DMS 273 (cell line): ENCODE measurements around the gene YIPF5.

ENCODE experiments used
- DNase-seq: peaks from one replicate; lab custom pipeline; 2025; ENCODE audit not compliant: unreplicated experiment; lab: John Stamatoyannopoulos, UW

YIPF5 gene

DNA sequence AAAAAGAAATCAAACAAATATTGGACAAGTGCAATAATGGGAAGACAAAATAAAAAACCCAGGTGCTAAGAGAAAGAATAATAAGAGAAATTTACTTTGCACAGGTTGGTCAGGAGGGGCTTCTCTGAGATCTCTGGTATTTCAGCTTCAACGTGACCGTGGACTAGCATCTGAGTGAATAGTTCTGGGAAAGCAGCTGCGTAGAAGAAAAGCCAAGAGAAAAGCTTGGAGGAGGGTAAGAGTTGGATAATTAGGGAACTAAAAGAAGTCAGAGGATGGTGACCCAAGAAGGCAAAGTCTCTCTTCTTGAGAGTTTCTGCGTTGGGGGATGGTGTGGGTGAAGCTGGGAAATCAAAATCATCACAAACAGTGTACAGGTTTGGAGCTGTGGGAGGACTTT is 41.6 kb downstream of the YIPF5 start:
- DNase-seq: no peak

DNA sequence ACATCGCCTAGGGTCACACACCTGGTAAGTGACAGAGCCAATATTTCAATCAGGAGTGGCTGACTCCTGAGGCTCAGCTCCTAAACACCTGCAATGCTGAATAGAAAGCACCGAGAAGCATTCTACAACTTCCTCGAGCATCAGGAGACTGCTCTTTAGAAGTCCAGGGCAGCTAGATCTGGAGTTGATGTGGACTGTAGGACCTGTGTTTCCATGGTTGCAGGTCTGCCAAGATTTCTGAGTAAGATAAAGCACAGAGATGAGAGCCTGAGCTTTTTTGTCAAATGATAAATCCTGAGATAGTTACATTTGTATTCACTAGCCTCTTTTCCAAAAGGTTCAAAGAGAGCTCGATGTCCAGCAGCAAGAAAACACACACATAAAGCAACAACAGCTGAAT is 43.8 kb downstream of the YIPF5 start:
- DNase-seq: no peak

DNA sequence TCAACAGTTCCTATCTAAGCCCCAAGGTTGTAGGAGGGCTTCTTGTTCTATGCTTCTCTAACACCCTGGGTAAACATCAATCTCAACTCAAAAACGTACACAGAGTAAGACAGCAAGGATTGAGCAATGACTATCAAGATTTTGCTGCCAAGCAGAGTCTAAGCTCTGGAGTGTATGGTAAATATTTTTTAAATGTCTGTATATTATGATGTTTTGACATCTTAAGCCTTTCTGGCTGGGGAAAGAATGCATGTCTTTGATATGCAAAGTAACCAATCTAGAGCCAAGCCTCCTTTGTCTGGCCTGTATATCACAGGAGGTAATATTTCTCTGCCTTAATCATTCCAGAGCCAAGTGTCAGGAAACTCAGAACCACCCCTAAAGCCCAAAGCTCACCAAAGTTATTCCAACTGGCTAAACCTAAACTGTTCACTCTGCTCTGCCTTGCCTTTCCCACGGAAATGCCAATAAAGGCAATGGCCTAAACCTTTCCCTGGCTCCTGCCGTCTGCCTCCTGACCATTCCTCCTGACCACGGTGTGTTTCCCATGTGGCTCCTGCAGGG is 45.2 kb downstream of the YIPF5 start:
- DNase-seq: no peak

DNA sequence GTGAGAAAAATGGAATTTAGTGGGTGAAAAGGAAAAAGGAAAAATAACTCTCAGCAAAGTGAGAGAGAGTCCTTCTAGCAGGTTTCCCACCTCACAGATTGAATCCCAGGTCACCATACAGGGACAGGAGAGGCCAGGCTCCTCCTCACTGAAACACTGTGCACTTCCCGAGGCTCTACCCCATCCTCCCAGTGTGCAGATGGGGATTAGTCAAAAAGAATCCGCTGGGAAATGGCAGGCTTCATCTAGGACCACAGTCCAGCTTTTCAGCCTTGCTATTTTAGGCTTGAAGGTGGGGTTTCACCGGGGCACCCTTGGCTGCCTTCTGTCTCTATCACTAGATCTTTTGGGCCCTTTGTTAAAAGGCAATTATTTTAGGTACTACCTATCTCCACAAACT is 47.8 kb downstream of the YIPF5 start:
- DNase-seq: no peak

DNA sequence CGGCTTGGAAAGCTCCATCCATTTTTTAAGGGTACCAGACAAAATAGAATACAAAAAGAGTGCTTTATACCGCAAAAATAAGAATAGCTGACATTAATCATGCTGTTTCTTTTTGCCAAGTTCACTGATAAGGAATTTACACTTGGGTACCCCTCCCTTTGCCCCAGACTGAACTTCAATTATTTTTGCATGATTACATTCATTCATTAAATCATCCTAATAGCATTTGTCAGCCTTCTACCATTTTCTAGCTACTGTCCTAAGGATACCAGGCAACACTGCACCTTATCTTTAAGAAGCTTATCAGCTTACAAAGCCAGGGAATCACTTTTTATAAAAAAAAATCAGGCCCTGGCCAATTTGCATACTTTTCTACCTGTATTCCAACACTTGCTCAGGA is 48.4 kb downstream of the YIPF5 start:
- DNase-seq: no peak

DNA sequence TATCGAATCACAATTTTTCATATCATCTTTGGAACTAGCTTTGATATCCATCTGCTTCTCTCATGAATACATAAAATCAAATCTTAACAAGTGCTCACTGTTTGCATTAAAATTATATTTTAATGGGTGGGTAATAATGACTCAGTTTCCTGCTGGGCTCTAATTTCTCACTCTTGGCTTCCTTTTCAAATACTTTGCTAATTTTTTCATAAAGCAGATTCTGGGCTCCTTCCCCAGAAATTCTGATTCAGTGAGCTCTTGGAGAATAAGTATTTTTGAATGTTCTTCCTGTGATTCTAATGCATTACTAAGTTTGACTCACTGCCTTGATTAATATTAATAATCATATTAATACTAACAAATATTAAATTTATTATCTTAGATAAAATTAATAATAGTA is 48.9 kb downstream of the YIPF5 start:
- no peak for DNase-seq

DNA sequence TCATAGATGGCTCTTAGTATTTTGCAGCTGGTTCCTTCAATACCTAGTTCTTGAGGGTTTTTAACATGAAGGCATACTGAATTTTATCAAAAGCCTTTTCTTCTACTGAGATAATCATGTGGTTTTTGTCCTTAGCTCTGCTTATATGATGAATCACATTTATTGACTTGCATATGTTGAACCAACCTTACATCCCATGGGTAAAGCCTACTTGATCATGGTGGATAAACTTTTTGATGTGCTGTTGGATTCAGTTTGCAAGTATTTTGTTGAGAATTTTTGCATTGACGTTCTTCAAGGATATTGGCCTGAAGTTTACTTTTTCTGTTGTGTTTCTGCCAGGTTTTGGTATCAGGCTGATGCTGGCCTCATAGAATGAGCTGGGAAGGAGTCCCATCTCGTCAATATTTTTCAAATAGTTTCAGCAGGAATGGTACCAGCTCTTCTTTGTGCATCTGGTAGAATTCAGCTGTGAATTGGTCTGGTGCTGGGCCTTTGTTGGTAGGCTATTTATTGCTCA is 49.7 kb downstream of the YIPF5 start:
- no peak for DNase-seq

DNA sequence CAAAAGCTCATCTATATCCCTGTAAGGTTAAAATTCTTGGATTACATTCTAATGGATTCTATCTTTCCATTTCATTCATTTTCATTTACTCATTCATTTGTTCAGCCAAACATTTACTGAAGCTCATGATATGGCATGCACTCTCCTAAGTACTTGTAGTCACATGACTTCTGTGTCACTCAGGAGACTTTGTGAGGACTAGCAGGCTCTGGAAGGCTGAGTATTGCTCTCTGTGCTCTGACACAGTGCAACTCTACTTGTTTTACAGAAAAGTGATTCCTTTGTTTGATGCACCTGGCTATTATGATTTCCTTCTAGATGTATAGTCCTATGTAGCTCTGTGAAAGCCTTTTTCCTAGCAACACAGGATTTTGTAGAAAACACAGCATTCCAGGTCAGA is 53.0 kb downstream of the YIPF5 start:
- no peak for DNase-seq

DNA sequence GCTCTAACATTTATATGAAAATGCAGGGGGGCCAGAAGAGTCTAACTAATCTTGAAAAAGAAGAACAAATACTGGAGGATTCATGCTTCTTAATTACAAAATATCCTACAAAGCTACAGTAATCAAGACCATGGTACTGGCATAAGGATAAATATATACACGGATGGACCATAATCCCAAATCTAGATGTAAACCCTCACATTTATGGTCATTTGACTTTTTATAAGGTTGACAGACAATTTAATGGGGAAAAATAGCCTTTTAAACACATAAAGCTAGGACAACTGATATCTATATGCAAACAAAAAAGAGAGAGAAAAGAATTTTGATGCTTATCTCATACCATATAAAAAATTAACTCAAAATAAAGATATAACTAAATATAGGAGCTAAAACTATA is 55.9 kb downstream of the YIPF5 start:
- DNase-seq: no peak
